WTC11 (cell line): Measurements from ENCODE around the gene HLA-DMA.

Experiments used
- CREM ChIP-seq: sonication (generic); formaldehyde crosslinking; IDR thresholded peaks from 2 replicates; pipeline ENCODE4 v1.8.1; 2022; ENCODE audit warnings: mild to moderate bottlenecking, missing genetic modification reagents, moderate library complexity
- HMGXB4 ChIP-seq: sonication (generic); formaldehyde crosslinking; IDR thresholded peaks from 2 replicates; pipeline ENCODE4 v1.8.1; 2023; ENCODE audit warnings: mild to moderate bottlenecking, moderate library complexity, missing genetic modification reagents
- NFE2L1 ChIP-seq: sonication (generic); formaldehyde crosslinking; IDR thresholded peaks from 2 replicates; pipeline ENCODE4 v1.8.1; 2023; ENCODE audit warnings: missing genetic modification reagents
- TCF7 ChIP-seq: sonication (generic); formaldehyde crosslinking; IDR thresholded peaks from 2 replicates; pipeline ENCODE4 v1.8.0; 2022; ENCODE audit warnings: mild to moderate bottlenecking, low read depth, missing genetic modification reagents, moderate library complexity
- ZNF263 ChIP-seq: sonication (generic); formaldehyde crosslinking; IDR thresholded peaks from 2 replicates; pipeline ENCODE4 v1.8.1; 2022; ENCODE audit warnings: low read depth, mild to moderate bottlenecking, moderate library complexity, missing genetic modification reagents
- ZNF671 ChIP-seq: fragments of 250-450 bp; sonication (Bioruptor Pico); IDR thresholded peaks from 2 replicates; pipeline ENCODE4 v1.8.0; 2021; ENCODE audit warnings: mild to moderate bottlenecking
- TF ChIP-seq, protein P1 (sequence below): fragments of 200-600 bp; IDR thresholded peaks from 2 replicates; pipeline ENCODE4 v1.8.0; 2022; ENCODE audit warnings: antibody characterized with exemption

- TF ChIP-seq, protein P1, sequence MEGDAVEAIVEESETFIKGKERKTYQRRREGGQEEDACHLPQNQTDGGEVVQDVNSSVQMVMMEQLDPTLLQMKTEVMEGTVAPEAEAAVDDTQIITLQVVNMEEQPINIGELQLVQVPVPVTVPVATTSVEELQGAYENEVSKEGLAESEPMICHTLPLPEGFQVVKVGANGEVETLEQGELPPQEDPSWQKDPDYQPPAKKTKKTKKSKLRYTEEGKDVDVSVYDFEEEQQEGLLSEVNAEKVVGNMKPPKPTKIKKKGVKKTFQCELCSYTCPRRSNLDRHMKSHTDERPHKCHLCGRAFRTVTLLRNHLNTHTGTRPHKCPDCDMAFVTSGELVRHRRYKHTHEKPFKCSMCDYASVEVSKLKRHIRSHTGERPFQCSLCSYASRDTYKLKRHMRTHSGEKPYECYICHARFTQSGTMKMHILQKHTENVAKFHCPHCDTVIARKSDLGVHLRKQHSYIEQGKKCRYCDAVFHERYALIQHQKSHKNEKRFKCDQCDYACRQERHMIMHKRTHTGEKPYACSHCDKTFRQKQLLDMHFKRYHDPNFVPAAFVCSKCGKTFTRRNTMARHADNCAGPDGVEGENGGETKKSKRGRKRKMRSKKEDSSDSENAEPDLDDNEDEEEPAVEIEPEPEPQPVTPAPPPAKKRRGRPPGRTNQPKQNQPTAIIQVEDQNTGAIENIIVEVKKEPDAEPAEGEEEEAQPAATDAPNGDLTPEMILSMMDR, result no peak
- TF ChIP-seq TCF7, result no peak
- no peak for TF ChIP-seq ZNF671
- TF ChIP-seq ZNF263 (CRISPR knock-in tag), result no peak
- TF ChIP-seq NFE2L1, result no peak
- TF ChIP-seq HMGXB4 (CRISPR knock-in tag), result no peak
- no peak for TF ChIP-seq CREM (CRISPR knock-in tag)
These were observed 31.2 kb upstream of the HLA-DMA start for GRCh38 chr6:32983964-32984621.
